NCI-H1694 treated with DMSO at 0.1 percent for 48 hours (cell line): ENCODE data around the gene DOCK3.
A peak's percentile ranks its signal among the peaks of the same experiment; 100 is the strongest.
"Not testable (repeated sequence)": the region's sequence is repeated elsewhere in the genome, so short reads cannot be mapped to it uniquely, and the experiment has no call there.

Experiments used
- DNase-seq: peaks from one replicate; lab custom pipeline; 2025; lab: John Stamatoyannopoulos, UW

DOCK3 gene

DNA sequence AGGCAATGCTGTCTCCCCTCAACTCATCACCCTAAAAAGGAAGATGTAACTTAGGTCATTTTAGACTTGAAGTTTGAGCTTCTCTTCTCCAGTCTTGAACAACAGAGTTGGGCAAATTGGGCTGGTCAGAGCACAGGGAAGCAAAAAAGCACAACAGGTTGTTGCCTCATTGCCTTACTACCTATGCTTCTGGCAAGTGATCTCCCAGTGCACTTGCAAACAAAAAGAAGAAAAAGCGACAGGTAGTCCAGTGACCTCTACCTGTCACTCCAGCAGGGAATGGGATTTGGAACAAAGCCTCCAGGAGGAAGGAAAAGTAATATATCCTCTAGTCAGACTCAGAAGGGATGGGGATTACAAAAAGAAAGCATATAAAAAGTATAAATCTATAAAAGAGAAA lies 550.1 kb downstream of the DOCK3 start:
- no peak for DNase-seq

- no peak for DNase-seq
Observed at GRCh38 chr3:51242939-51243338, 568.2 kb downstream of the DOCK3 start.

DNA sequence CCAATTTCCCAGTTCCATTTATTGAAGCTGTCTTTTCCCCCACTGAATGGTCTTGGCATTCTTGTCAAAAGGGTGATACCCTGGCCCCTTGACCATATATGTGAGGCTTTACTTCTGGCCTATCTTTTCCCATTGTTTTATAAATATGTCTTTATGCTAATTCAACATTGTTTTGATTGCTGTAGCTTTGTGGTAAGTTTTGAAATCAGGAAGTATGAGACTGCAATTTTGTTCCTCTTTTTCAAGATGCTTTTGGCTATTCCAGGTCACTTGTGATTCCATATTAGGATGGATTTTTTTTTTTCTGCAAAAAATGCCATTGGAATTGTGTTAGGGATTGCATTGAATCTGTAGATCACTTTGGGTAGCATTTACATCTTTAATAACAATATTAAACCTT lies 569.2 kb downstream of the DOCK3 start:
- DNase-seq, result no peak

DNA sequence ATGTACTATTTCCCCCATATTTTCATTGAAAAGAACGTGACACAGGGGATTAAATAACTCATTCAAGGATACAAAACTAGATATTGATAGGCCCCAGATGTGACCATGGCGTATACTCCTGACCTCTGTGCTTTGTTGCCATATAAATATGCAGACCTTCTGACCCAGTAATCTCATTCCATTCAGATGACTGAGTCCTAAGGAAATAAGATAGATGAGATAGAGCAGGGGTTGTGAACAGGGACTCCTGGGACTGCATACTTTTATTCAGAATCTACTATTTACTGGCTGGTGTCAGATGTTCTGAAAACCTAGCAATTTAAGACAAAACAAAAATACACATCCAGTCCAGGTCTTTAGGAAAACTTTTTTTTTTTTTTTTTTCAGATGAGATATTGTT lies 571.1 kb downstream of the DOCK3 start:
- no peak for DNase-seq

GRCh38 chr3:51257870-51258269 lies 583.1 kb downstream of the DOCK3 start:
- no peak for DNase-seq

GRCh38 chr3:51264166-51264565 lies 589.4 kb downstream of the DOCK3 start:
- DNase-seq, result not testable (repeated sequence)

DNA sequence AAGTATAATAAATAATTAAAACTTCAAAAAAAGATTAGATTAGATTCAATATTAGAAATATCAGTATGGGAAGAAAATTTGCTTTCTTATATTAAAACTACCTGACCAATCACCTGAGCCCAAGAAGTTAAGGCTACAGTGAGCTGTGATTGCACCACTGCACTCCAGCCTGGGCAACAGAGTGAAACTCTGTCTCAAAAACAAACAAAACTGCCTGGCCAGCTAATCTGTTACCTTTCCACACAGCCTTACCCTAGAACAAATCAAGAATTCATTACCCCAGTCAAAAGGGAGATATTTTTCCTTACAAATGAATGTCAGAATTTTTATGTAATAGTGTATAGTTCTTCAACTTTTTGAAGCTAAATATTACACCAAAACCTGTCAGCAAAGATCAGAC lies 593.4 kb downstream of the DOCK3 start:
- DNase-seq, result no peak

DNA sequence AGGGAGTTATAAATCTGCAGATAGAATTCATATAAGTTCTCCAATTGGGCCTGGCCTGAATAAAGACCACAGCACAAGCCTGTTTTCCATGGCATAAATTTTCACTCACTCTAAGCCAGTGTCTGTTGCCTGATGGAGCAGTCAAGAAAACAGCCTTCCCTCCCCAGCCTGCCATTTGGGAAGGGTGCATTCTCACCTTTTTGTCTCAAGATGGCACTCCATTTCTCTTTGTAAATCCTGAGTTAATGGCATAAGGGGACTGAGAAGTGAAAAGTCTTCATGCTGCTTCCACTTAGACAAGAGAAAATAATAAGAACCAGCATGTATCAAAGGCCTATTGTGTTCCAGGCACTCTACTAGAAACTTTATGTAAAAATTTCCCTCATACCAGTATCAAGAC lies 594.7 kb downstream of the DOCK3 start:
- DNase-seq, result no peak

GRCh38 chr3:51270559-51270958 lies 595.8 kb downstream of the DOCK3 start:
- DNase-seq, result no peak

GRCh38 chr3:51271172-51271571 lies 596.4 kb downstream of the DOCK3 start:
- no peak for DNase-seq

DNA sequence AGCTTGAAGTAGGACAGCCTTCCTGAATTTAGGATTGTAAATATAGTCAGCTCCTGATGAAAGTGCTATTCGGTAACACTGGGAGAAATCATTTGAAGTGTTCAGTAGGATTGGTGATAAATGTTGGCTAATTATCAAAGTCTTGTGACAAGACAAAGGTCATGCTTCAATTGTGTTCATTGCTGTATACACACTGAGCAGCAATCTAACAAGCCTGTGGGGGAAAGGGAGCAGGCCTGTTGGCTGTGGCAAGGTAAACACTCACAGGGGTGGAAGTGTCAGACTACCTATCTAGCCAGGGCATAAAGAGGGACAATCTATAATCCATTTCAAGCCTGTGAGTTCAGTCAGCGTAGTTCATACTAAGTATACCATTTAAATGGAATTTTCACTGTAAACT lies 599.3 kb downstream of the DOCK3 start:
- DNase-seq, result no peak

DNA sequence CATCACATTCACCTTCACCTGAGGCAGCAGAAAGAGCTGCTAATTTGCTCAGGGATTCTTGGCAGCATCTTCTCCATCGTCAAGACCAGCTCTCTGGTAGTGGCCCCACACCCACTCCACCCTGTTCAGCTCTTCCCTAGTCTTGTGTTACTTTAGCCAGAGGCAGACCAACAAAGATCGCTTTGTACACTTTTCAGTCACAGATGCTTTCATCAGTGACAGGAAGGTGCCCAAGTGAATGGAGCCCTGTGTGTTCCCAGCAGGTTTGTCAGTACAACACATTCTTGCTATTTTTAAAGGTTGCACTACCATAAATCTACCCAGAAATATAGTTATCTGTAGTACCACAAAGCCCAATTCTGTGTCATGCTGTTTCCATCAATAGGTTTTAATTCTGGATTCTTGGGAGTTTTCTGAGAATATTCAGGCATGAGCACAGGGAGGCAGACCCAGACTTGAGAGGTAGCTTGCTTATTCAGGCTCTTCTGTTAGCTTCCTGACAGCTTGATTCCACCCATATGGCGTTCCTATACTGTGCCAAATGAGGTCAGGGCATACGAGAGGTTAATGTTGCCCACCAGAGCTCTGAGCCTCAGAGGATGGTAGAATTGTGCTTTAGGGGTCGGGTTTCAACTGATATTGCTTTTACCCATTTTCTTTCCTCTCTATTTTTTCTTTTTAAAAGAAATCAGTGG lies 600.5 kb downstream of the DOCK3 start:
- peak; percentile 40 for DNase-seq

DNA sequence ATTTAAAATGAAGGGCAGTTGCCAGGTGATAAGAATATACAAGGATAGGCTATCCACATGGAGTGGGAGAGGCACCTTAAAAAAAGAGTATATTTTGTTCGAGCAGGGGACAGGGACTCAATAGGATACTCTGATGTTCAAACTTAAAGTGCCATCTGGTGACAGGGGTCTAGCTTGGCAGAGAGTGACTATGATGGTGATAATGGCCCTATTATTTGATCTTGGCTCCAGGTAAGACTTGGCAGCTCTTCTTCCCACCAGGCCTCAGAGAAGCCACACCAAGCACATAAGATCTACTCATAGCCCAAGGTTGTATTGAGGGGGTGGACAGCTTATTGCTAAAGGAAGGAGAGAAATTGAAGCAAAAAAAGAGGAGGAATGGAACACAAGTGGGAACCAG lies 601.3 kb downstream of the DOCK3 start:
- DNase-seq, result peak; percentile 11

GRCh38 chr3:51279448-51279847 lies 604.7 kb downstream of the DOCK3 start:
- no peak for DNase-seq

DNA sequence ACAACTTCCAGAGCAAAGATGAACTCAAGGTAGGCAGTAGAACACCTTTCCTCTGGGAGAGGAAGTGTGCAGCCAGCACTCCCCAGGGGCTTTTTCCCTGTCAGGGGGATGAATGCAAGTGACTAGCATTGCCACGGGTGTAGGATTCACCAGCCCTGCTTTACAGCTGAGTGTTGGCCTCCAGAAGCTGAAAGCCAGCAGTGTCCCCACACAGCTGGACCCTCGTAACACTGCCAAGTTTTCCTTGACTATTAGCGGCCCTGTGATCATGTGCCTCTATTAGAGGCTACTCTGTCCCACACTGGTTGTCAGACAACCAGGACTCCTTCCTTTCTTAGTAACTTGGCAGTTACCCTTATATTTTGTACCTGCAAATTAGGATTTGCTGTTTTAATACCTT lies 605.4 kb downstream of the DOCK3 start:
- no peak for DNase-seq

- DNase-seq, result no peak
Observed at GRCh38 chr3:51282931-51283330, 608.2 kb downstream of the DOCK3 start.

GRCh38 chr3:51283421-51283820 lies 608.7 kb downstream of the DOCK3 start:
- no peak for DNase-seq

DNA sequence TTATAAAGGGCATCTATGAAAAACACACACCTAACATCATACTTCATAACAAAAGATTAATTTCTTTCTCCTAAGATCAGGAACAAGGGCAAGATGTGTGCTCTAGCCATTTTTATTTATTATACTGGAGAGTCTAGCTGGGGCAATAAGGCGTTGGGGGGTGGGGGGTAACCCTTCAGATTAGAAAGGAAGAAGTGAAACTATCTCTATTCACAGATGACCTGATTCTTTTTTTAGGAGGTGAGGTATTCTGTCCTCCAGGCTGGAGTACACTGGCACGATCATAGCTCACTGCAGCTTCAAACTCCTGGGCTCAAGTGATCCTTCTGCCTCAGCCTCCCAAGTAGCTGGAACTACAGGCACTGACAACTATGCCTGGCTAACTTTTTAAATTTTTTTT lies 620.9 kb downstream of the DOCK3 start:
- no peak for DNase-seq

GRCh38 chr3:51297333-51297732 lies 622.6 kb downstream of the DOCK3 start:
- no peak for DNase-seq

GRCh38 chr3:51304230-51304629 lies 629.5 kb downstream of the DOCK3 start:
- DNase-seq, result no peak

DNA sequence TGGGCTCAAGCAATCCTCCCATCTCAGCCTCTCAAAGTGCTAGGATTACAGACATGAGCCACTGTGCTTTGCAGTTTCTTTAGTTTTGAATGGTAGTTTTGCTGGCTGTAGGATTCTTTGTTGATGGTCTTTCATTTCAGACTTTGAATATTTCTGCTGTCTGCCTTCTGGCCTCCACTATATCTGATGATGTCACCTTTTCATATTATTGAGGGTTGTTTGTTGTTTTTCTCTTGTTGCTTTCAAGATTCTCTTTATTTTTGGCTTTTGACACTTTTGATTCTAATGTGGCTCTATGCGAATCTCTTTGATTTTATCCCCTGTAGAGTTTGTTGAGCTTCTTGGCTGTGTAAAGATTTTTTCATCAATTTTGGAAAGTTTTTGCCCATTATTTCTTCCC lies 631.4 kb downstream of the DOCK3 start:
- no peak for DNase-seq

DNA sequence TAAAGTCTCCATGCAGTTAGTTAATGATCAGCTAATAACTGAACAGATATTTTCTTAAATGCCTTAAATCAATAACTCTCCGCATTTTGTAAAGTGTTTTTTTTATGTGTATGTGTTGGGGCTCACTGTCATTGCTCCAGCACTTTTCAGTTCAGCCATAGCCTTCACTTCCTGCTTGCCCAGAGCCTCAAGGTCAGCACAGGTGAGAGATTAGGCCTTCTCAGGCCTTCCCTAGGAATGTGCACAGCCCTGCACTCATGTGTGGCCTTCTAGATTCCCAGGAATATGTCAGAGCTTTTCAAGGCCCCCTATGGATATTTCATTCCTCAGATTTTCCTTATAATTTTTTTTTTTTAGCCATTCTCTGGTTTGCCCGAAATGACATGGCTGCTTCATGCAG lies 632.7 kb downstream of the DOCK3 start:
- no peak for DNase-seq

GRCh38 chr3:51307945-51308607 lies 633.3 kb downstream of the DOCK3 start:
- DNase-seq, result not testable (repeated sequence)

GRCh38 chr3:51311055-51311454 lies 636.3 kb downstream of the DOCK3 start:
- no peak for DNase-seq
